ENCODE measurements around the gene HCCS. TPM values are rescaled to one million over a fixed set of nuclear protein-coding genes. Genes with fewer than 3 reads are reported as not detected.

Gene HCCS
- total and polyA plus RNA-seq, 2 of the 8 experiments (the other 6 are each of a cell fraction or from before 2014, with no cell fraction given), result 11.9 to 29.9 TPM

DNA sequence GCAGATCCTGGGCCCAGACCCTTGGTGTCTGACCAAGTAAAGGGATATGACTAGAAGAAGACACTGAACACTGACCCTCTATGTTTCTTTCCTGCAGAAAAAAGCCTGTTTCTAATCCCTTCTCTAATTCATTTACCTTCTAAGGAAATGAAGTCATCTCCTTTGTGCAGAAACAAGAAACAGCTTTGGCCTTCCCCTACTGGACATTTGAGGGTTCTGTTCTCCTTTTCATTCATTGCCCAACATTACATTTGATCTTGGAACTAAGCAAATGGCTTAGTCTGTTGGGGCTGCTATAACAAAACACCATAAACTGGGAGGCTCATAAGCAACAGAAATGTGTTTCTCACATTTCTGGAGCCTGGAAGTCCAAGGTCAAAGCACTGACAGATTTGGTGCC is 20.0 kb downstream of the HCCS start:
- Histone ChIP-seq H4K8ac (ENCODE audit: extremely low read depth, insufficient read depth, low read length) (no peak overlapping the region), H2AK5ac (ENCODE audit: low read depth, low read length) (no peak overlapping the region), H2BK15ac (ENCODE audit: low read length) (no peak overlapping the region), H3K56ac (replicated peaks; ENCODE audit: insufficient read length, low read depth, low read length) (no peak overlapping the region), H3K79me1 (ENCODE audit: low read depth, low read length) (no peaks in the 10 kb centered on the region), H4K20me1 (replicated peaks in 1 of 2; ENCODE audit: control insufficient read depth in 1 of 2, insufficient read depth in 2 of 2, low read length in 2 of 2) (no peaks in the 10 kb centered on the region), H3K36me3 (ENCODE audit: control insufficient read depth in 2 of 4, insufficient read depth in 4 of 4, low read length in 3 of 4) (no peaks in the 10 kb centered on the region), H3K9ac (replicated peaks in 1 of 4; ENCODE audit: extremely low read depth in 1 of 4, low read depth in 3 of 4, low read length in 3 of 4) (no peak overlapping the region), H3K4me3 (ENCODE audit: extremely low read depth in 1 of 4, insufficient read depth in 2 of 4, low read depth in 3 of 4, low read length in 4 of 4) (no peak overlapping the region), H3K9me3 (ENCODE audit: insufficient read depth in 2 of 2, low read depth in 1 of 2, low read length in 1 of 2) (no peaks in the 10 kb centered on the region), H3K4me1 (replicated peaks in 1 of 4; ENCODE audit: control insufficient read depth in 3 of 4, insufficient read depth in 4 of 4, low read length in 3 of 4) (no peaks in the 10 kb centered on the region; a peak in 1 of 7 replicates), H3K79me2 (ENCODE audit: control insufficient read depth in 1 of 2, insufficient read depth in 2 of 2, low read length in 2 of 2) (no peaks in the 10 kb centered on the region), H3K4me2 (ENCODE audit: insufficient read depth in 1 of 2, low read depth in 2 of 2, low read length in 2 of 2) (no peak overlapping the region), H3K27me3 (replicated peaks in 1 of 4; ENCODE audit: control insufficient read depth in 3 of 4, extremely low read depth in 1 of 4, insufficient read depth in 3 of 4, low read length in 3 of 4) (no peaks in the 10 kb centered on the region), H2BK5ac (ENCODE audit: low read depth, low read length) (no peak overlapping the region), H3K18ac (ENCODE audit: extremely low read depth, low read length) (no peak overlapping the region), H3K23ac (ENCODE audit: insufficient read length) (no peak overlapping the region), H3K4ac (replicated peaks; ENCODE audit: insufficient read length, low read depth, low read length) (no peak overlapping the region), H3K23me2 (ENCODE audit: low read depth, low read length) (no peaks in the 10 kb centered on the region), H3K14ac (ENCODE audit: insufficient read length) (no peak overlapping the region), H2BK12ac (ENCODE audit: low read depth, low read length) (no peak overlapping the region), H4K5ac (ENCODE audit: insufficient read length, low read depth, low read length) (no peak overlapping the region), H4K91ac (replicated peaks; ENCODE audit: insufficient read length, low read length) (no peak overlapping the region), H2BK20ac (ENCODE audit: low read length) (no peak overlapping the region), H2BK120ac (replicated peaks; ENCODE audit: low read depth, low read length) (no peak overlapping the region), H2AFZ (ENCODE audit: low read length) (no peak overlapping the region), H3K27ac (ENCODE audit: low read depth, low read length) (no peak overlapping the region)
- ChIA-PET CTCF (ENCODE audit: partially characterized antibody) (no interaction called here), POLR2A (ENCODE audit: partially characterized antibody) (no interaction called here)
- FAIRE-seq, result no peak
- DNase-seq (ENCODE audit: low read depth in 1 of 2, low spot score in 2 of 2), result no peak
- no peak for TF ChIP-seq MAFK (IDR thresholded peaks at IDR 0.05; ENCODE audit: low read depth, low read length)
- TF ChIP-seq EZH2 (IDR thresholded peaks at IDR 0.05; ENCODE audit: low read depth, low read length, severe bottlenecking), result no peak
- no peak for TF ChIP-seq RXRA (IDR thresholded peaks at IDR 0.05; ENCODE audit: insufficient read depth, low read depth, low read length)
- TF ChIP-seq ASH2L (IDR thresholded peaks at IDR 0.05; ENCODE audit: low read length), result no peak
- TF ChIP-seq SP2 (IDR thresholded peaks at IDR 0.05; ENCODE audit: low read length), result no peak
- TF ChIP-seq, protein P1, sequence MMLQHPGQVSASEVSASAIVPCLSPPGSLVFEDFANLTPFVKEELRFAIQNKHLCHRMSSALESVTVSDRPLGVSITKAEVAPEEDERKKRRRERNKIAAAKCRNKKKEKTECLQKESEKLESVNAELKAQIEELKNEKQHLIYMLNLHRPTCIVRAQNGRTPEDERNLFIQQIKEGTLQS (IDR thresholded peaks at IDR 0.05; ENCODE audit: insufficient read depth, low read depth, low read length), result no peak
- no peak for TF ChIP-seq NRF1 (IDR thresholded peaks at IDR 0.05; ENCODE audit: low read depth, low read length)
- TF ChIP-seq KDM5A (IDR thresholded peaks at IDR 0.05; ENCODE audit: low read length), result no peak
- no peak for TF ChIP-seq RBBP5 (IDR thresholded peaks at IDR 0.05; ENCODE audit: borderline replicate concordance, low read depth, low read length)
- no peak for TF ChIP-seq ZNF274 (IDR thresholded peaks at IDR 0.05; ENCODE audit: borderline replicate concordance, extremely low read depth, low read length)
- TF ChIP-seq SAP30 (IDR thresholded peaks at IDR 0.05; ENCODE audit: insufficient read depth, insufficient replicate concordance, low read length), result no peak
- no peak for TF ChIP-seq SIX5 (IDR thresholded peaks at IDR 0.05; ENCODE audit: low read depth, low read length)
- no peak for TF ChIP-seq RAD21 (IDR thresholded peaks at IDR 0.05 in 1 of 2, conservative IDR thresholded peaks at IDR 0.05 in 1 of 2; ENCODE audit: low read depth in 2 of 2, low read length in 2 of 2)
- TF ChIP-seq CEBPB (IDR thresholded peaks at IDR 0.05; ENCODE audit: low read depth, low read length), result no peak
- no peak for TF ChIP-seq HDAC6 (IDR thresholded peaks at IDR 0.05; ENCODE audit: low read depth, low read length)
- TF ChIP-seq POU5F1 (IDR thresholded peaks at IDR 0.05; ENCODE audit: low read depth, low read length), result no peak

Measured in H1 (cell line).